HL-60 (cell line): ENCODE data around the gene CENPP.

Source experiments
- GABPA ChIP-seq: IDR thresholded peaks from 2 replicates; pipeline ENCODE4 v1.6.1; 2012; ENCODE audit warnings: low read depth
- TF ChIP-seq, protein P1 (sequence below): IDR thresholded peaks from one replicate; pipeline ENCODE4 v1.5.1; 2011; ENCODE audit warnings: low read length, control low read depth, inconsistent platforms; ENCODE audit not compliant: insufficient read depth

DNA sequence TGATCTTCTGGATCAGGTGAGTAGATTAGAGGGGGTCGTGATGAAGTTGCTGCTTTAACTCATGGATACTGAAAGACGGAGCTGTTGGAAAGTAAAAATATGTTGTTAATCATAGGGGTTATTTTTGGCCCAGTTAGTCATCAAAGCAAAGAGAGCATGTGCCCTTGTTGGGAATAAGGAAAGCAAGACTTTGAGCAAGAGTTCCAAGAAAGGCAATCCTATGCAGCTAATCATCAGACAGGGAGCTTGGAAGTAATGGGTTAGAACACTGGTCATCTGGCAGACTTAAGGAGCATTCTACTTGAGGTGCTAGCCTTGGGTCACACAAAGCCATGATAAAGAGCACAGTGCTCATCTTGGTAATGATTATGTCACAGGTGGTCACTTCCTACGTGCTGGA lies 138.2 kb downstream of the CENPP start:
- TF ChIP-seq, protein P1, sequence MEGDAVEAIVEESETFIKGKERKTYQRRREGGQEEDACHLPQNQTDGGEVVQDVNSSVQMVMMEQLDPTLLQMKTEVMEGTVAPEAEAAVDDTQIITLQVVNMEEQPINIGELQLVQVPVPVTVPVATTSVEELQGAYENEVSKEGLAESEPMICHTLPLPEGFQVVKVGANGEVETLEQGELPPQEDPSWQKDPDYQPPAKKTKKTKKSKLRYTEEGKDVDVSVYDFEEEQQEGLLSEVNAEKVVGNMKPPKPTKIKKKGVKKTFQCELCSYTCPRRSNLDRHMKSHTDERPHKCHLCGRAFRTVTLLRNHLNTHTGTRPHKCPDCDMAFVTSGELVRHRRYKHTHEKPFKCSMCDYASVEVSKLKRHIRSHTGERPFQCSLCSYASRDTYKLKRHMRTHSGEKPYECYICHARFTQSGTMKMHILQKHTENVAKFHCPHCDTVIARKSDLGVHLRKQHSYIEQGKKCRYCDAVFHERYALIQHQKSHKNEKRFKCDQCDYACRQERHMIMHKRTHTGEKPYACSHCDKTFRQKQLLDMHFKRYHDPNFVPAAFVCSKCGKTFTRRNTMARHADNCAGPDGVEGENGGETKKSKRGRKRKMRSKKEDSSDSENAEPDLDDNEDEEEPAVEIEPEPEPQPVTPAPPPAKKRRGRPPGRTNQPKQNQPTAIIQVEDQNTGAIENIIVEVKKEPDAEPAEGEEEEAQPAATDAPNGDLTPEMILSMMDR: no peak
- no peak for TF ChIP-seq GABPA
